HG03520 (cell line): ENCODE data around the gene PSMD8.
"Not testable (repeated sequence)": the region's sequence is repeated elsewhere in the genome, so short reads cannot be mapped to it uniquely, and the experiment has no call there.

ENCODE experiments used
- ATAC-seq: cut with Tn5 transposase; IDR thresholded peaks from one replicate; pipeline ENCODE4 v1.9.1; 2021; ENCODE audit warnings: mild to moderate bottlenecking, moderate library complexity; ENCODE audit not compliant: unreplicated experiment

Gene PSMD8

DNA sequence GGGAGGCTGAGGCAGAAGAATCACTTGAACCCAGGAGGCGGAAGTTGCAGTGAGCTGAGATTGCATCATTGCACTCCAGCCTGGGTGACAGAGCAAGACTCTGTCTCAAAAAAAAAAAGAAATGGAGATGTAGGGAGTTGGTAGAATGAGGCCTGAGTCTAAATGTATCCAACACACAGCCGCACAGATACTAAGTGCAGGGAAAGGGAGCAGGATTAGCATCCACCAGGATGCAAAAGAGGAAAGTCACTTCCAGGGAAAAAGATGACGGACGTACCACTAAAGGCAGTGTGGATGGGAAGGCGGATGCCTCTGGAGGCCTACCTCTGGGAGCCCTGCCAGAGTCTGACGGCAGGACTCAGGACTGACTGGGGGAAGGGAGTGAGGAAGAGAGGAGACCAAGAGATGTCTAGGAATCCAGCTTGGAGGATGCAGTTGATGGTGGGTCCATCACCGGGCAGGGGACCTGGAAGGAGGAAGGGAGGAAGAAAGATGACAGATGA lies 35.3 kb downstream of the PSMD8 start:
- ATAC-seq, result no peak

DNA sequence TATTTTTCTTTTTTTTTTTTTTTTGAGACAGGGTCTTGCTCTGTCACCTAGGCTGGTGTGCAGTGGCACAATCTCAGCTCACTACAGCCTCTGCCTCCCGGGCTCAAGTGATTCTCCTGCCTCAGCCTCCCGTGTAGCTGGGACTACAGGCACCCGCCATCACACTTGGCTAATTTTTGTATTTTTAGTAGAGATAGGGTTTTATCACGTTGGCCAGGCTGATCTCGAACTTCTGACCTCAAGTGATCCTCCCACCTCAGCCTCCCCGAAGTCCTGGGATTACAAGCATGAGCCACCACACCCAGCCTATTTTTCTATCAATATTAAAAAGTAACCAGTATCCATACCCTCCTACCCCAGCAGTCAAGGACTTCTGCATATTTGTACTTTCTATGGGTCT lies 36.0 kb downstream of the PSMD8 start:
- ATAC-seq, result not testable (repeated sequence)

DNA sequence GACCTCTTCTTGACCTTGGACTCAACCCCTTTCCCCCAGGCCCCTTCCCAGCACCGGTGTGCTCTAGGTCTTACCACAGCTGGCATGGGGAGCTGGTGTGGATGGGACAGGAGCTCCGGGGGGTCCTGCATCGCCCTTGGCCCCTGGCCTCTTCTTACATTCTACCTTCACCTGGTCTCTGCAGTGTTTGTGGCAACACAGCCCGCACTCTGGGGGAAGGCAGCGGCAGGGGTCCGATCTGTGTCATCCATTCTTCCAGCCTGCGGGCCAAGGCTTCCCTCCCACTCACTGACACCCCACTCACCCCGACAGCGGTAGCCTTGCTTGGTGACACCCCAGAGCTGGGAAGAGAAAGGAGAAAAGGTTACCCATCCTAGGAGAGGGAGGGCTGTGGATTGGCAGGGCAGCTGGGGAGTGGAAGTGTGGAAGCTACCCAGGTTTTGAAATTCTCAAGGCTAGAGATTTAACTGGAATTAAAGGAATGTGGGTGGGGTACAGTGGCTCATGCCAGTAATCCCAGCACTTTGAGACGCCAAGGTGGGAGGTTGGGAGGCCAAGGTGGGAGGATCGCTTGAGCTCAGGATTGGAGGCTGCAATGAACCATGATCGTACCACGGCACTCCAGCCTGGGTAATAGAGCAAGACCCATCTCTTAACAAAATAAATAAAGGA lies 36.8 kb downstream of the PSMD8 start:
- ATAC-seq, result no peak

DNA sequence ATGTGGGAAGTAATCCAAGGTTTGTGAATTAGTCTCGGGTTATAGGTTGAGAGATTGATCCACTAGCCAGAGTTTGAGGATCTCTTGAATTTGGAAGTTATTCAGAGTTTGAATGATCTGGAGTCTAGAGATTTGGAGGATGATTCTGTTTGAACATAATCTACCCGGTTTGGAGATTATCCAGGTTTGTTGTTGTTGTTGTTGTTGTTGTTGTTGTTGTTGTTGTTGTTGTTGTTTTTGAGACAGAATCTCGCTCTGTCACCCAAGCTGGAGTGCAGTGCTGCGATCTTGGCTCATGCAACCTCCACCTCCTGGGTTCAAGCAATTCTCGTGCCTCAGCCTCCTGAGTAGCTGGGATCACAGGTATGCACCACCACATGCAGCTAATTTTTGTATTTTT lies 37.5 kb downstream of the PSMD8 start:
- not testable (repeated sequence) for ATAC-seq

DNA sequence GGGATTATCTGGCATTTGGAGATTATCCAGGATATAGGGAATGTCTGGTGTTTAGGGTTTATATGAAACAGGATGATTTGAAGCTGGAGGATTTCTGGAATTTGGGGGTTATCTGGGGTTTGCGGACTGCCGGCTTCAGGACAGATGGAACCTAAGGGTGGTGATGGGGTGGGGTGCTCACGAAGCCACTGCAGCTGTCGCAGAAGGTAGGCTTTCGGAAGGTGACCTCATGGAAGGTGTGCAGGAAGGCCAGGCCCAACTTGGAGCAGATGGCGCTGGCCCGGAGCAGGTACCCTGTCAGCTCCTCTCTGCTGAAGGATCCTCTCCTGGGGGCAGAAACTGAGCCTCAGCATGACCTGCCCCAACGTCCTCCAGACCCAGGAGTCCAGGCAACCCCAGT lies 38.1 kb downstream of the PSMD8 start:
- no peak for ATAC-seq

DNA sequence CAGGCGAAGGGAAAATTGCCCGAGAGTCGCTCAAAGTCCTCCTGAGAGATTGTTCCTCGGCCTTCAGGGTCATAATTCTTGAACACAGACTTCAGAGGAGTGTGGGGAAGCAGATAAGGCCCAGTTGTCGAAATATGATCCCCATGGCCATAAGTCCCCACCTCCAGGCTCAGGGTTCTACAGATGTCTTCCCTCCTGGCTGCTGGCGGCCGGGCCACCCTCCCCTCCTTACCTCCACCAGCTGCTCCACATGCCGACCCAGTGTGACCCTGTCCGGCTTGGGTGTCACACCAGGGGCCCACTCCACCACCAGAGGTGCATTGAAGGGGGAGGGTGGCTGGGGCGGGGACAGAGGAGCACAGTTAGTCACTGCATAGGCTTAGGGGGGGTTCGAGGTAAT lies 38.6 kb downstream of the PSMD8 start:
- ATAC-seq, result no peak

DNA sequence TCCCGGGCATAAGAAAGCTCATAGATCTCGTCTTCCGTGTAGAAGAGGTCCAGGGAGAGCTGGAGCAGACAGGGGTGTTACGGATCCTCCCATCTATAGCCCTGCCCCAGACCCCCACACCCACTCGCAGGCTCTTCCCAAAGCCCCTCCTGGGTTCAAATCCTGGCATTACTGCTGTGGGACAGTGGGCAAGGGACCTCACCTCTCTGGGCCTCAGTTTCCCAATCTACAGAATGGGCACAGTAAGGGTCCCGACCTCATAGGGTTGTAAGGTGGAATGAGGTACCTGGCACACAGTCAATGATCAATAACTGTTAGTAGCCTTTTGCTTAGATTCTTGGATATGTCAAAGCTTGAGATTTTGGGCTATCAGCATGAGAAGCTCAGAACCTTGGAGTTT lies 39.0 kb downstream of the PSMD8 start:
- no peak for ATAC-seq

DNA sequence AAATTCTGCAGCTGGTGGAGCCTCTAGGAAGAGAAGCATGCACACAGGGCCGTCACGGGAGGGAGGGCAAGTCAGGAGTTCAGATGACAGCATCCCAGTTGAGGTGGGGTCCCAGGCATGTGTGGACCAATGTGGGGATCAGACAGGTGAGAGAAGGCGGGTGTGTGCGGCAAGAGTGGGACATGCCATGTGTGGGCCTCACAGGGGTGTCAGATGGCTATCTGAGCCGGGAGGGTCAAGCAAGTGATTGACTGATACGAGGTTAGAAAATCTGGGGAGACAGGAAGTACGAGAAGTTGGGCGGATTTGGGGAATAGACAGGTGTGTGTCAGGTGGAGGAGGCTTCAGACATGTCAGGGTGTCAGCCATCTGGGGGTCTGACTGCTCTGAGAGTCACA lies 42.8 kb downstream of the PSMD8 start:
- no peak for ATAC-seq

DNA sequence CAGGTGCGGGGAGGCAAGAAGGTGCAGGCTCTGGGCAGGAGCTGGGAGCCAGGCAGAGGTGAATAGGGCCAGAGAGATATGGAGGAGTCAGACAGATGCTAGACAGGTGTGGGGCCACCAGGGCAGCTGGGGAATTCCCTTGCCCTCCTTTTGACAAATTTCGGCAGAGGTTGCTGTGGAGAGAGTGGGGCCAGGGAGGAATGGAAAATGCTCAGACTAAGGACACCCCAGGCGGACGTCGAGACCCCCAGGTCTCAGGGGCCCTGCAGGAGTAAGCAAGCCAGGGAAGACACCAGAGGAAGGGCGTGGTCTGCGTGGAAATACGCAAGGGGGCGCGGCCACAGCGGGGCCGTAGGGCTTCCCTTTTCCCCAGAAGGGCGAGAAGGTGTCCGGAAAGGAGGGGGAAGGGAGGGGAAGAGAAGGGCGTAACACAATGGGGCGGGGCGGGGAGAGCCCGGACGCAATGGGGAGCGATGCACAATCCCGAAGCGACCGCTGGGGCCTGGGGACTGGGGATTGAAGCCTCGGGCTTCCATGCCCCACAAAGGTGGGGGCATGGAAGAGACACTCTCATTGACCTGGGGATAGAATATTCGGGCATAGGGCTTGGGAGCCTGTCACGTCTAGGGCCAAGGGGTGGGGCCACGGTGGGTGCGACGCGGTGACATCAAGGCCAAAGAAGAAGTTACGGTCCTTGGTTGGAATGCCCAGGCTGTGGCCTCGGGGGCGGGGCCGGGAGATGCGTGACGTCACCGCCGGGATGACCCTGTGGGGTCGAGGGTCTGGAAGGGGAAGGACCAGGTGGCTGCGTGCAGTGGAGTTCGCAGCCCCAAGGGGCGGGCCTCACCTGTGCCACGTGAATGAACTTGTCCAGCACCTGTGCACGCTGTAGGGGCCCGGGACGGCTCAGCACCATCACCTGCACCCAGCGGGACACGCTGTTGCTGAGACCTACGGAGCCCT lies 43.5 kb downstream of the PSMD8 start:
- ATAC-seq, result no peak

DNA sequence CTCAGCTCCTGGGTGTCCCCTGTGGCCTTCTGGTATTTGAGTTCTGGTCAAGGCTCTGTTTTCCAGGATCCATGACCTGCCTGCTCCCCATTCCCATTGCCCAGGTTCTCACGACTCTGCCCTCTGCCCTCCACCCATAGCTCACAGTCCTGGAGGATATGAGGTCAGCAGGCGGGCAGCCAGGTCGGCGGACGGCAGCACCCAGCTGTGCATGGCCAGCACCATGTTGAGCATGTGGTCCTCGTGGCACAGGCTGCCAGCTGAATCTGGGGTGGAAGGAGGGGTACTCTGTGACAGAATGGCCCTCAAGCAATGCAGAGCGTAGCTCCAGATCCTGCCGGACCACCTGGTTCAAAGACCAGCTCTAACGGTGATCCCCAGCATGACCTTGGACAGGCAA lies 46.6 kb downstream of the PSMD8 start:
- no peak for ATAC-seq

DNA sequence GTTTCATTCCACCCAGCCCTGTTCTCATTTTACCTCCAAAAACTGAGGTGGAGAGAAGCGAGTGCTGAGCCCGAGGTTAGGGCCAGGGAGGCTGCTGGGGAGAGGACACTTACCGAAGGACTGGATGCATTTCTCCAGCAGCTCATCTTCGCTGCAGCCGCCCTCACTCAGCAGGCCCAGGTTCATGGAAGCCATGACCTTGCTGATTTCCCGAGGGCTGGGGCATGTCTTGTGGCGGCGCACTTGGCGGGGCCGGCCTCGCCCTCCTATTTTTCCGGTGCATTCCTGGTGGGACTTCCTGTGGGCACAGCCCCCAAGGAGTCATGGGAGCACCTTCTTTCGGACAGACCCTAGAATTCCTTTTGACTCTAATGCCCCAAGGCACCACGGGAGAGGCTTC lies 47.5 kb downstream of the PSMD8 start:
- no peak for ATAC-seq

DNA sequence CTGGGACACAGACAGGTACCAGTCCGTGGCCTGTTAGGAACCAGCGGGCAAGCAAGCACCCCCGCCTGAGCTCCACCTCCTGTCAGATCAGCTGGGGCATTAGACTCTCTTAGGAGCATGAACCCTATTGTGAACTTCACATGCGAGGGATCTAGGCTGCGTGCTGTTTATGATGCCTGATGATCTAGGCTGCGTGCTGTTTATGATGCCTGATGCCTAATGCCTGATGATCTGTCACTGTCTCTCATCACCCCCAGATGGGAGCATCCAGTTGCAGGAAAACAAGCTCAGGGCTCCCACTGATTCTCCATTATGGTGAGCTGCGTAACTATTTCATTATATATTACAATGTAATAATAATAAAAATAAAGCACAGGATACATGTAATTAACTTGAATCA lies 48.1 kb downstream of the PSMD8 start:
- ATAC-seq, result no peak

DNA sequence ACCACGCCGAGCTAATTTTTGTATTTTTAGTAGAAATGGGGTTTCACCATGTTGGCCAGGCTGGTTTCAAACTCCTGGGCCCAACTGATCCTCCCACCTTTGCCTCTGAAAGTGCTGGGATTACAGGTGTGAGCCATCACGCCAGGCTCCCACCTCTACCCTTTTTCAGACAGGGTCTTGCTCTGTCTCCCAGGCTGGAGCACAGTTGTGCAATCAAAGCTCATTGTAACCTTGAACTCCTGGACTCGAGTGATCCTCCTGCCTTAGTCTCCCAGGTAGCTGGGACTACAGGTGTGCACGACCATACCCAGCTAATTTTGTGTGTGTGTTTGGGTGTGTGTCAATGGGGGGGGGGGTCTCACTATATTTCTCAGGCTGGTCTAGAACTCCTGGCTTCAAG lies 49.9 kb downstream of the PSMD8 start:
- no peak for ATAC-seq

DNA sequence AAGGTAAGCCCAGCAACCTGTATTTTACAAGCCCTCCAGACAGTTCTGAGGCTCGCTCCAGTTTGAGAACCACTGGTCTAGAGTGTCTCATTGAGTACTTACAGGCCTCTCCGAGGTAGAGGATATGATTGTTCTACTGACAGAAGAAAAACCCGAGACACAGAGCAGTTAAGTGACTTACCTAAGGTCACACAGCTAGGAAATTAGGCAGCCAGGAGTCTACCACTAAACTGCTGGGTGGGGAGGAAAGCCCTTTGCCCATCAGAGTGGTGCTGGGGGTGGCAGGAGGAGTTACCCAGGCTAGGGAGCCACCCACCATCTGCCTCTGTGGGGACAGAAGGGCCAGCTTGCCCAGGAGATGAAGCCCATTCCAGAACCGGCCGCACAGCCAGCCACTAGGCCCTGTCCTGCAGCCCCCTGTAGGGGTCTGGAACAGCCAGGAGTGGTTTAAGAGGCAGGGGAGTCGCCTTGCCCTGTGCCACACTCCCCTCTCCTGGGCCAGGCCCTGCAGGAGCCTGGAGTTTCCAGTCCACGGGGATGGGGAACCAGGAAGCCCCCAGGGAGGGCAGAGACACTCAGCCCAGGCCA lies 50.9 kb downstream of the PSMD8 start:
- ATAC-seq, result no peak

DNA sequence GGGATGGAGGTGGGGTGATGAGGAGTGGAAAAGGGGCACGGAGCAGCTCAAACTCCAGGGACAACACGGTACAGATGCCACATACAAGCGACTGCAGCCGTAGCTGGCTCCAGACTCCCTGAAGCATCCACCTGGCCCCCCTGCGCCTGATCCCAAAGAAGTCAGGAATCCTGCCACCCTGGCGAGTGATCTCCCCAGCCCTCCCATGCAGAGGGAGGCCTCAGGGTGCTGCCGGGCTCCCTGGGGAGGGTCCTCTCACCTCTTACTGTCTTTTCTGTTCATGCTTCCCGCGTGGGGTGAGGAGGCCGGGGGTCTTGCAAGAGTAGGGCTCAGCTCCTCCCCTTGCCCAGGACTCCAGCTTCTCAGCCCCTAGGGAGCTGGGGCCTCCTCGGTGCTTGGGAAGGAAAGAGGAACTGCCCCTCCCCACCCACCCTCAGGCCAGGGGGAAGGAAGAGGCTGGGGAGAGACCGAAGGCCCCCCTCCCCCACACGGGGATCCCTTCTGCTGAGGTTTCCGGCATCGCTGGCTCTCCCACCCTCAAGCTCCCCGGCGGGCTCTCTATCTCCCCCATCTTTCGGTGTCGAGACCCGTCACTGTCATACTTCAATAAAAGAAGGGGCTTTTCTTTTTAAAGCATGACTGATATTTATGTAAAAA lies 51.6 kb downstream of the PSMD8 start, which contains the start of gene RASGRP4:
Gene RASGRP4 (minus strand): TSS at position 410 of the 657 bp plus-strand sequence. CDS start 128 bp downstream, at position 282.
- ATAC-seq, result no peak

DNA sequence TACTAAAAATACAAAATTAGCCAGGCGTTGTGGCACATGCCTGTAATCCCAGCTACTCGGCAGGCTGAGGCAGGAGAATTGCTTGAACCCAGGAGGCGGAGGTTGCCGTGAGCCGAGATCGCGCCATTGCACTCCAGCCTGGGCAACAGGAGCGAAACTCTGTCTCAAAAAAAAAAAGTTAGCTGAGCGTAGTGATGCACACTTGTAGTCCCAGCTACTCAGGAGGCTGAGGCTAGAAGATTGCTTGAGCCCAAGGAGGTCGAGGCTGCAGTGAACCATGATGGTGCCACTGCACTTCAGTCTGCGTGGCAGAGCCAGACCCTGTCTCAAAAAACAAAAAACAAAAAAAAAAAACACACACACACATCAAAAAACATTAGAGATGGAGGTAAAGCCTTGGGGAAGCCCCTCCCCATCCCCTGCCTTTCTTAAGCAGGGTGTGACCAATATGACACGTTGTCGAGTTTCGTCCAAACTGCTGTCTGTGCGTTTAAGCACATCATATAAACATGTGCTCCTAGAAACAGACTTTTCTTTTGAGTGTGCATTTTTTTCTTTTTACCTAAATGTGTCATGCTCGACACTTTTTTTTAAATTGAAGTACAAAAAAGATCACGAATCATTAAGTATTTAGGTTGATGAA lies 52.8 kb downstream of the PSMD8 start:
- not testable (repeated sequence) for ATAC-seq

DNA sequence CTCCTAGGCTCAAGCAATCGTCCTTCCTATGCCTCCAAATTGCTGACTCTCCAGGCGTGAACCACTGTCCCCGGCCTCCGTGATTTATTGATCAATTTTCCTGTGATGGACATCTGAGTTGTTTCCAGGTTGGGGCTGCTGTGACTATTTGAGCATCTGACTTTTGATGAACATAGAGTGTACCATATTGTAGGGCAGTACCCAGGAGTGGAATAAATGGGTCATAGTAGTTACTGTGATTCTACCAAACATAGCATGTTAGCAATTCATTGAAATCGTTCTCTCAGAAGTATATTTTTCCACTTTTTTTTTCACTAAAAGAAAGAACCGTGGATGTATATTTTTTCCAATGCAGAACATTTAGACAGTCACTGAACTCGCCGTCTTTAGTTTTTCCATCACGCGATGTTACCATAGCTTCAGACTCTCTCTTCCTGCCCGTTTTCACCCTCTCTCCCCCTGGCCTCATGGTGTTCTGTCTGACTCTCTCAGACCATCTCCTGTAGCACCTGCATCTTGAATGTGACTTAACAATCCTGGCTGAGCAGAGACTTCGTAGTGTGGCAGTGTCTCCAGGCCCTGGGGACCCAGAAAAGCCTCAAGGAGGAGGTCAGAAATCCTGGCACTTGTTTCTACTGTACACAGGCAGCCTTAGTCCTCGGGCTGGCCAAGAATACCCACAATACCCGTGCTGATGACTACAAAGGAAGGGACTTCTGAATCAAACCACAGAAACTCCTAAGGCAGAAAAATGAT lies 54.9 kb downstream of the PSMD8 start:
- no peak for ATAC-seq

DNA sequence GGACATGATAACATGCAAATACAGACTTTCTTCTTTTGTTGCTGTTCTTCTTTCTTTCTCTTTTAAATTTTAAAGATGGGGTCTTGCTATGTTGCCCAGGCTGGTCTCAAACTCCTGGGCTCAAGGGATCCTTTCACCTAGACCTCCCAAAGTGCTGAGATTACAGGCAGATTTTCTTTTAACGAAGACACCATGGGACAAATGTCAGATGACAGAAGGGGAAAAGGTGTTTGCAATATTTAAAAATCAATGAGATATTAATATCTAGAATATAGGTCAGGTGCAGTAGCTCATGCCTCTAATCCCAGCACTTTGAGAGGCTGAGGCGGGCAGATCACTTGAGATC lies 55.4 kb downstream of the PSMD8 start:
- no peak for ATAC-seq

DNA sequence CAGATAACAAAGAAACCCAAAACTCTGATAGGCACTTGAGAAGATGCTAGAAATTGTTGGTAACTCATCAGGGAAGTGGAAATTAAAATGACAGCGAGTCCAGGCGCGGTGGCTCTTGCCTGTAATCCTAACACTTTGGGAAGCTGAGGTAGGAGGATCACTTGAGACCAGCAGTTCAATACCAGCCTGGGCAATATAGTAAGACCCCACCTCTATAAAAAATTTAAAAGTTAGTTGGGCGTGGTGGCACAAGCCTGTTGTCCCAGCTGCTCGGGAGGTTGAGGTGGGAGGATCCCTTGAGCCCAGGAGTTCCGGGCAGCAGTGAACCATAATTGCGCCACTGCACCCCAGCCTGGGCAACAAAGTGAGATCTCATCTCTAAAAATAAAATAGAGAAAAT lies 56.6 kb downstream of the PSMD8 start:
- ATAC-seq, result no peak

DNA sequence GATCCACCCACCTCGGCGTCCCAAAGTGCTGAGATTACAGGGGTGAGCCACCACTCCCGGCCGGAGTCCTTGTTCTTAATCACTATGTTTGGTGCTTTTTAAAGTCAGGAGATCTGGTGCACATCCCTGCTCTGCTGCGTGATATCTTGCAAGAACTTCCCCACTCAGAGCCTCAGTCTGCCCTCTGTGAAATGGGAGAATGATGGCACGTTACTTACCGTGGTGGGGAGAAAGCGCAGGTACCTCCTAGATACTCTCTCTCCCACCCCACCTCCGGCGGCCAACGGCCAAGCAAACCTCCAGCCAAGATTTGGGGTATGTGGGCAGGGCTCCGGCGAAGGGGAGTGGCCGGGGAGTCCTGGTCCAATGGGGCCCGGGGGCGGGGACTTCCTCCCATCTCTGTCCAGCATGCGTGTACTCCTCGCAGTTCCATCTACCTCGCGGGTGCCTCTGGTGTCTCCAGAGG lies 58.9 kb downstream of the PSMD8 start, which contains the start of gene RYR1:
Gene RYR1 (plus strand): TSS at position 424 of the 466 bp plus-strand sequence. CDS start 139 bp downstream, outside the sequence.
- ATAC-seq, result no peak
